SHP77 (cell line): ENCODE results near the gene SCN10A.

ENCODE experiments used
- DNase-seq, 2 experiments: peaks; one replicate each; lab custom pipeline; 2025; lab: John Stamatoyannopoulos, UW

SCN10A gene

DNA sequence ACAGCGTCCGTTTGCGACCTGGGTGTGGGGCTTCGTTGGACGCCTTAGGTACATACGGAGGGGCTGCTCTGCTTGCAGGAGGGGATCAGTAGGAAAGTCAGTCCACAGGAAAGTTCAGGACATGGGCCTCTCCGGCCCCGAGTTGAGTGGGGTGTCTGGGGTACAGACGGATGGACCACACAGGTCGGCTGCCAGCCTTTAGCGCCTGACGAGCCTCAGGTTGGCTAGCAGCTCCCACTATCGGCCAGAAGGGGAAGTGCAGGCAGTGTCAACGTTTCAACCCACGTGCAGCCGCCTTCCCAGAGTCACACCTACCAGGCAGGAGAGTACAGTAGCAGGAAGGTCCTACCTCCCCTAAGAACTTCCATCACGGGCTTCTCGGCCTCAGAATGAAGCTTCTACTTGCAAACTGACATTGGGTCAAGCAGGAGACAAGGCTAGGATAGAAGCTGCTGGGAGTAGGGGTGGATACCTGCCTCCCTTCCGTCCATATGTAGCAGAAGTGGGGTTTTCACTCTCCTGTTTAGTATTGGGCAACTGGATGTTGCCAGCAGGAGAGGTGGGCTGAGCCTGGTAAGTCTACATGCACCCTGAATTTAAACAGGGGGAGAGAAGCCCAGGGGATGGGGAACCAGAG, 164.7 kb downstream of the SCN10A start:
- peak; percentile 17 to 19 for DNase-seq

- no peak for DNase-seq
Observed at GRCh38 chr3:38650248-38650951, 165.6 kb downstream of the SCN10A start.

GRCh38 chr3:38649500-38650247, 166.3 kb downstream of the SCN10A start, which contains the start of gene SCN5A:
Gene SCN5A (minus strand): TSS chr3:38649687. CDS start chr3:38633307, 16,380 bp downstream.
- DNase-seq: no peak

- no peak for DNase-seq
Observed at GRCh38 chr3:38648659-38649499, 167.1 kb downstream of the SCN10A start.

DNA sequence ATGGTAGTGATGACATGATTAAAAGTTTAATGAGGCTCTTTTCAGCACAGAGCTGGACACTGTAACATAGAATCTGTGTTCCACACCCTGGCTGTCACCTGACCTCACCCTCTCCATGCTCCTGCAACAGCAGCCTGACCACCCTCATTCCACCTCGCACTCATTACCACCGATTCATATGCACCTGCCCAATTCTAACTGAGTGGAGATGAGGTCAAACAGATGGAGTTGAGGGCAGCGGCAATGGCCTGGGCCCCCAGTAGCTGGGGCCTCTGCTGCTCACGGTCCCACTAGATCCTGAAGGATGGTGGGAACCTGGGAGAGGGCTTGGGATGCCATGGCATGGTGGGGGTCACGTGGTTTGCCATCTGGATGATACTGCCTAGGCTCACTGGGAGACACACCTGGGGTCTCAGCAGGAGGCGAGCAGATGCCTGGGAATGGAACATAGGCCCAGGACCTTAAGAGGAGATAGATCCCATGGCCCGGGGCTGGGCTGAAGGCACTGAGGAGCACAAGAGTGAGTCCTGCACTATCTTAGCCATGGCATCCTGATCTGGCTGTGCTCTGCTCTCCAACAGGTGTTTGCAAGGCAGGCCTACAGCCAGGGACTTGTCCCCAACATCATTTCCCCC, 167.9 kb downstream of the SCN10A start:
- no peak for DNase-seq

- no peak for DNase-seq
Observed at GRCh38 chr3:38647217-38647970, 168.6 kb downstream of the SCN10A start.
